ENCODE data around the gene CFAP70.
"Not testable (repeated sequence)": the region's sequence is repeated elsewhere in the genome, so short reads cannot be mapped to it uniquely, and the experiment has no call there.

The CFAP70 gene

GRCh38 chr10:73339436-73339835 is 19.2 kb downstream of the CFAP70 start:
- DNase-seq (ENCODE audit: low read depth in 2 of 2), result no peak

DNA sequence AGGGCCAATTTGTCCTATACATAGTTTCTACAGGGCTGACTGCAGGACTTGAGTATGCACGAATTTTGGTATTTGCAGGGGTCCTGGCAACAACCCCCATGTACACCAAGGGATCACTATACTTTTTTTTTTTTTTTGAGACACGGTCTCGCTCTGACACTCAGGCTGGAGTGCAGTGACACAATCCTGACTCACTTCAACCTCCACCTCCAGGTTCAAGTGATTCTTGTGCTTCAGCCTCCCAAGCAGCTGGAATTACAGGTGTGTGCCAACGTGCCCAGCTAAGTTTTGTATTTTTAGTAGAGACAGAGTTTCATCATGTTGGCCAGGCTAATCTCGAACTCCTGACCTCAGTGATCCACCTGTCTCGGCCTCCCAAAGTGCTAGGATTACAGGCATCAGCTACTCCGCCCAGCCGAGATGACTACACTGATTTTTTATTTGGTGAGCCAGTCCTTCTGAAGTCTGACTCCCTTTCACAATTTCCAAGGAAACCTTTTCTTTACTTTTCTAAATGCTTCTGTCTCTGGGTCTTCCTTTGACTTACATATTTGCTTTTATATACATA is 19.8 kb downstream of the CFAP70 start:
- DNase-seq (ENCODE audit: low read depth in 2 of 2), result no peak

DNA sequence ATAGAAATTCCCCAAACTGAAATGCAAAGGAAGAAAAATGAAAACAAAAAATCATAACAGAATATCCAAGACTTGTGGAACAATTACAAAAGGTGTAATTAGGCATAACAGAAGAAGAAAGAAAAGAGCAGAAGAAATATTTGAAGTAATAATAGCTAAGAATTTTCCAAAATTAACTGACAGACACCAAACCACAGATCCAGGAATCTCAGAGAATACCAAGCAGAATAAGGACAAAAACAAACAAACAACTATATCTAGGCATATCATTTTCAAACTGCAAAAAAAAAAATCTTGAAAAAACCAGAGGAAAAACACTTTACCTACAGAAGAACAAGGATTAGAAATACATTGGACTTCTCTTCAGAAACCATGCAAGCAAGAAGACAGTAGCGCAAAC is 25.5 kb downstream of the CFAP70 start:
- DNase-seq (ENCODE audit: low read depth in 2 of 2), result no peak

DNA sequence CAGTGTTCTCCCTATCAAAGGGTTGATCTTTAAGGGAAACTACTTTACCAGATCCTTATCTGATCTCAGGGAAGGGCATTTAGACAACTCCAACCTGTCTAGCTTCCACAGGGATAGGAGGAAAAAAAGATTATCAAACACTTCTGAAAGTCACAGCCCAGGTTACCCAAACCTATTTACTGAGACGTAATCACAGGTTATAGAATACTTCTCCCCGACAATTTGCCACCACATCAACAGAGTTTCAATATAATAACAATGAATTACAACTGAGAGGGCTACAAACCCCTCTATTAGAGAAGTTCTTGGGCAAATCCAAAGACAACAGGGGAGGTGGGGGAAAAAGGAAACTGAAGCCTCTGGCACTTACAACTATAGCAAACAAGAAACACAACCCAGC is 26.3 kb downstream of the CFAP70 start:
- no peak for DNase-seq (ENCODE audit: low read depth in 2 of 2)

- DNase-seq (ENCODE audit: low read depth in 2 of 2), result not testable (repeated sequence)
Measured at GRCh38 chr10:73328523-73328922, 30.1 kb downstream of the CFAP70 start.

- DNase-seq (ENCODE audit: low read depth in 2 of 2), result not testable (repeated sequence)
Measured at GRCh38 chr10:73325290-73325689, 33.4 kb downstream of the CFAP70 start.

DNA sequence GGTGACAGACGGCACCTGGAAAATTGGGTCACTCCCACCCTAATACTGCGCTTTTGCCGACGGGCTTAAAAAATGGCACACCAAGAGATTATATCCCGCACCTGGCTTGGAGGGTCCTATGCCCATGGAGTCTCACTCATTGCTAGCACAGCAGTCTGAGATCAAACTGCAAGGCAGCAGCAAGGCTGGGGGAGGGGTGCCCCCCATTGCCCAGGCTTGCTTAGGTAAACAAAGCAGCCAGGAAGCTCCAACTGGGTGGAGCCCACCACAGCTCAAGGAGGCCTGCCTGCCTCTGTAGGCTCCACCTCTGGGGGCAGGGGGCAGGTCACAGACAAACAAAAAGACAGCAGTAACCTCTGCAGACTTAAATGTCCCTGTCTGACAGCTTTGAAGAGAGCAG is 35.1 kb downstream of the CFAP70 start:
- DNase-seq (ENCODE audit: low read depth in 2 of 2), result not testable (repeated sequence)

GRCh38 chr10:73310475-73310874 is 48.2 kb downstream of the CFAP70 start:
- no peak for DNase-seq (ENCODE audit: low read depth in 2 of 2)

- DNase-seq (ENCODE audit: low read depth in 2 of 2), result no peak
Measured at GRCh38 chr10:73307203-73307800, 51.4 kb downstream of the CFAP70 start.

DNA sequence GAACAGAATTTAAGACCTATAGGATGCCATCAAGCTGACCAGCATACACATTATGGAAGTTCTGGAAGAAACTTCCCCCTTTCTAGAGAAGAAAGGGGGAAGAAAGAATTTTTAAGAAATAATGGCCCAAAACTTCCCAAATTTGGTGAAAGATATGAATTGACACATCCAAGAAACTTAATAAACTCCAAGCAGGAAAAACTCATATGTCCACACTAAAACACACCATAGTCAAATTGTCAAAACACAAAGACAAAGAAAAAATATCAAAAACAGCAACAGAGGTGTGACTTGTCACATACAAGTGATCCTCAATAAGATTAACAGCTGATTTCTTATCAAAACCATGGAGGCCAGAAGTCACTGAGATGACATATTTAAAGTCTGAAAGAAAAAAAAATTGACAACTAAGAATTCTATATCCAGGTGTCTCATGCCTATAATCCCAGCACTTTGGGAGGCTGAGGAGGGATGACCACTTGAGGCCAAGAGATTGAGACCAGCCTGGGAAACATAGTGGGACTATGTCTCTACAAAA is 52.4 kb downstream of the CFAP70 start:
- no peak for DNase-seq (ENCODE audit: low read depth in 2 of 2)

GRCh38 chr10:73296946-73297345 is 61.7 kb downstream of the CFAP70 start:
- no peak for DNase-seq (ENCODE audit: low read depth in 2 of 2)

DNA sequence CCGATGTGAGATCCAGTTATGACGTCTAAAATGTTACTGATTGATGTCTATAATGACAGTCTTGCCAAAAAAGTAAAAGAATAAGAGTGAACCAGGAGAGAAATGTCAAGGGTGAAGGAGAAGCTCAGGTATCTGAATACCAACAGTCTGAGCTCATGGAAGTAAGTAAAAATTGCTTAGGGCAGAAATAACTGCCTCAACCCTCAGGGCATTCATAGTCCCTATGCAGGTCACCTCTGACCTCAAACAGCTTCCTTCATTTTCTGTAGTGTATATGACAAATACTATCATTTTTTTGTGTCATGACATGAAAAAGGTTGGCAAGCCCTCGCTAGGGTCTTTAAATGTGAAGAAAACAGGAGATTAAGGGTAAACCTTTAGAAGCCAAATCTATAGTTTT is 65.2 kb downstream of the CFAP70 start:
- no peak for DNase-seq (ENCODE audit: low read depth in 2 of 2)

- DNase-seq (ENCODE audit: low read depth in 2 of 2), result no peak
Measured at GRCh38 chr10:73289958-73290357, 68.7 kb downstream of the CFAP70 start.

GRCh38 chr10:73287441-73287840 is 71.2 kb downstream of the CFAP70 start:
- no peak for DNase-seq (ENCODE audit: low read depth in 2 of 2)

- DNase-seq (ENCODE audit: low read depth in 2 of 2), result no peak
Measured at GRCh38 chr10:73281097-73281496, 77.6 kb downstream of the CFAP70 start.

DNA sequence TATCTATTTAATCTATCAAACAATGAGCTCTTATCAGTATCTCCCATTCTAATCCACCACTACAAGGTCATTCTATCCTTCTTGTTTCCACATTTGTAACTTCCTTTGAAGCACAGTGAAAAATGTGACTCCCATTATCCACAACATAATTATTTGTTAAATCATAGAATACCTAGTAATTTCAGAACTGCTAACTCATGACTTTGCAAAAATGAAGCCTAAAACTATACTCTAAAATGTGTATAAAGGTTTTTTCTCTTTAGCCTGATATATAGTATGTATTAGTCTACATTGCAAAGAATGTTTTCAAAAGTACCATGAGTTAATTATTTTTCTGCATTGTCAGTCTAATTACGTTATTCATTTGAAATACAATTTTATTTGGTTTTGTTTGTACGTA is 94.2 kb downstream of the CFAP70 start:
- no peak for DNase-seq (ENCODE audit: low read depth in 2 of 2)

- no peak for DNase-seq (ENCODE audit: low read depth in 2 of 2)
Measured at GRCh38 chr10:73263693-73264347, 94.8 kb downstream of the CFAP70 start.

DNA sequence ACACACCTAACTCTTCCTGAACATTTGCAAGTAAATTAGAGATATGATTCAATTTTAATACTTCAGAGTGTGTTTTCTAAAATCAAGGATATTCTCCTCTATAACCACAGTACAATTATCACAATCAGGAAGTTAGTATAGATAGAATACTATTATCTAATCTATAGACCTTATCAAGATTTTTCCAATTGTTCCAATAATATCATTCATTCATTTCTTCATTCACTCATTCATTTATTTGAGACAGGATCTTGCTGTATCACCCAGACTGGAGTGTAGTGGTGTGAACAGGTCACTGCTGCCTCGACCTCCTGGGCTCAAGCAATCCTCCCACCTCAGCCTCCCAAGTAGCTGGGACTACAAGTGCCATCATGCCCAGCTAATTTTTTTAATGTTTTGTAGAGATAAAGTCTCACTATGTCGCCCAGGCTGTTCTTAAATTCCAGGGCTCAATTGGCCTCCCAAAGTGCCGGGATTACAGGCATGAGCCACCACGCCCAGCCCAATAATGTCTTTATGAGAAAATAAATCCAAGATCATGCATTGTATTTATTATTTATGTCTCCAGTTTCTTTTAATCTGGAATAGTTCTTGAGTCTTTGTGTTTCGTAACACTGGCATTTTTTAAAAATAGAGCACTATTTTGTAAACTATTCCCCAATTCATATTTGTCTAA is 95.6 kb downstream of the CFAP70 start:
- DNase-seq (ENCODE audit: low read depth in 2 of 2), result no peak

- no peak for DNase-seq (ENCODE audit: low read depth in 2 of 2)
Measured at GRCh38 chr10:73262105-73262730, 96.4 kb downstream of the CFAP70 start.

DNA sequence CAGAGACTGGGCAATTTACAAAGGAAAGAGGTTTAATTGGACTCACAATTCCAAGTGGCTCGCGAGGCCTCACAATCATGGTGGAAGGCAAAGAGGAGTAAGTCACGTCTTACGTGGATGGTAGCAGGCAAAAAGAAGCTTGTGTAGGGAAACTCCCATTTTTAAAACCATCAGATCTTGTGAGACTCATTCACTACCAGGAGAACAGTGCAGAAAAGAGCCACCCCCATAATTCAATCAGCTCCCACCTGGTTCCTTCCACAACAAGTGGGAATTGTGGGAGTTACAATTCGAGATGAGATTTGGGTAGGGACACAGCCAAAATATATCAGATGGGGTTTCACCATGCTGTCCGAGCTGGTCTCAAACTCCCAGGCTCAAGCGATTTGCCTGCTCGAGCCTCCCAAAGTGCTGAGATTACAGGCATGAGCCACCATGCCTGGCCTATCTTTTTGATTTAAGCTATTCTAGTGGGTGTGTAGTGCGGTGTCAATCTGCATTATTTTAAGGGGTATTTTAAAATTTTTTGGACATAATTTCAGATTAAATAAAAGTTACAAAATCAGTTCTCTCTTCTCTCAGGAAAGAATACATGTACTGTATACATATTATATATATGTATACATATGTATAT is 97.2 kb downstream of the CFAP70 start:
- no peak for DNase-seq (ENCODE audit: low read depth in 2 of 2)

DNA sequence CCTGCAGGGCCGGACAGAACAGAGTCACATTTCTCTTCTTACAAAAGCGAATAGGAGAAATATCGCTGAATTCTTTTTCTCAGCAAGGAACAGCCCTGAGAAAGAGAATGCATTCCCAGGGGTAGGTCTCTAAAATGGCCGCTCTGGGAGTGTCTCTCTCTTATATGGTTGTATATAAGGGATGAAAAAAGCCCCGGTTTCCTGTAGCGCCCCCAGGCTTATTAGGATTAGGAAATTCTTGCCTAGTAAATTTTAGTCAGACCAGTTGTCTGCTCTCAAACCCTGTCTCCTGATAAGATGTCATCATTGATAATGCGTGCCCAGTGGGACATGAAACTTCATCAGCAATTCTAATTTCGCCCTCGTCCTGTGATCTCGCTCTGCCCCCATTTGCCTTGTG is 100.1 kb downstream of the CFAP70 start:
- not testable (repeated sequence) for DNase-seq (ENCODE audit: low read depth in 2 of 2)

DNA sequence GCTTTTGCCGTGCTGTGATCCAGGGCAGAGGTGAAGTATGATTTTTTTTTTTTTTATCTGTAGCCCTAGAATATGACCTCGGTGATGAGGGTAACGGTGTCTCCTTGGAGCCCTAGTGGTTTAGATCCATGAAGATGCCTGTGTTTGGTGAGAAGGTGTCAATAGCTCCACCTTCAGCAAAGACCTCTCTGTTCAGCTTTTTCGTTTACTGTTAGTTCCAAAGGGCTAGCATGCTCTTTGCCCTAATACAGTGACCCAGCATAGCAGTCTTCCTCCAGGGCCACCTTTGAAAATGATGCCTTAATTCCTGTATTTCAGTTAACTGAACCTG is 105.5 kb downstream of the CFAP70 start:
- DNase-seq (ENCODE audit: low read depth in 2 of 2), result no peak
